Activated CD4-positive, alpha-beta T cell treated with anti-CD3 and anti-CD28 coated beads for 24 hours (primary cell): ENCODE results near the gene GLUD2.
"Not testable (repeated sequence)": the region's sequence is repeated elsewhere in the genome, so short reads cannot be mapped to it uniquely, and the experiment has no call there.

Experiments used
- DNase-seq, 2 donors: peaks; one replicate each; pipeline ENCODE4 v3.0.0-alpha.2; 2020; ENCODE audit warnings: low read depth in 2 of 2

The GLUD2 gene

GRCh38 chrX:121047441-121048419 is at the start of gene GLUD2:
TSS of gene GLUD2 (plus strand) at chrX:121047610. CDS start at chrX:121047685, 75 bp downstream.
- DNase-seq: not testable (repeated sequence)

- no peak for DNase-seq
Measured at GRCh38 chrX:120999413-120999812, 48.0 kb upstream of the GLUD2 start.

- no peak for DNase-seq
Measured at GRCh38 chrX:121000589-121000988, 46.8 kb upstream of the GLUD2 start.

- DNase-seq: no peak
Measured at GRCh38 chrX:121008920-121009319, 38.5 kb upstream of the GLUD2 start.

GRCh38 chrX:121009764-121010163 is 37.6 kb upstream of the GLUD2 start:
- DNase-seq: no peak

- no peak for DNase-seq
Measured at GRCh38 chrX:121010218-121010617, 37.2 kb upstream of the GLUD2 start.

GRCh38 chrX:121011254-121011653 is 36.2 kb upstream of the GLUD2 start:
- DNase-seq: no peak

- DNase-seq: no peak
Measured at GRCh38 chrX:121013897-121014455, 33.4 kb upstream of the GLUD2 start.

- DNase-seq: no peak
Measured at GRCh38 chrX:121014826-121015225, 32.6 kb upstream of the GLUD2 start.

- no peak for DNase-seq
Measured at GRCh38 chrX:121028419-121028818, 19.0 kb upstream of the GLUD2 start.

- no peak for DNase-seq
Measured at GRCh38 chrX:121030083-121030482, 17.3 kb upstream of the GLUD2 start.

- DNase-seq: no peak
Measured at GRCh38 chrX:121032531-121032930, 14.9 kb upstream of the GLUD2 start.

GRCh38 chrX:121036137-121036536 is 11.3 kb upstream of the GLUD2 start:
- DNase-seq: no peak

- no peak for DNase-seq
Measured at GRCh38 chrX:121036951-121037350, 10.5 kb upstream of the GLUD2 start.

GRCh38 chrX:121050781-121051180 is 3.4 kb downstream of the GLUD2 start:
- no peak for DNase-seq

- no peak for DNase-seq
Measured at GRCh38 chrX:121052122-121052521, 4.7 kb downstream of the GLUD2 start.

GRCh38 chrX:121062289-121062688 is 14.9 kb downstream of the GLUD2 start:
- no peak for DNase-seq

- no peak for DNase-seq
Measured at GRCh38 chrX:121064579-121064978, 17.2 kb downstream of the GLUD2 start.

GRCh38 chrX:121084247-121084646 is 36.8 kb downstream of the GLUD2 start:
- not testable (repeated sequence) for DNase-seq

- DNase-seq: no peak
Measured at GRCh38 chrX:121084903-121085611, 37.6 kb downstream of the GLUD2 start.

- DNase-seq: no peak
Measured at GRCh38 chrX:121085612-121086010, 38.2 kb downstream of the GLUD2 start.

GRCh38 chrX:121093011-121093410 is 45.6 kb downstream of the GLUD2 start:
- DNase-seq: no peak
